GM23338 (cell line): ENCODE results near the gene C4BPB. TPM values are rescaled to one million over a fixed set of nuclear protein-coding genes. Genes with fewer than 3 reads are reported as not detected.

Experiments
- ATAC-seq: fragments of 200-7000 bp; cut with Tn5 transposase; 3 replicates; pipeline ENCODE4 v1.9.1; 2020
- DNase-seq: peaks from one replicate; pipeline ENCODE4 v3.0.0-alpha.2; 2015; ENCODE audit warnings: low spot score
- H2AFZ ChIP-seq: fragments of 200-600 bp; sonication (generic); 2 replicates; pipeline ENCODE4 v1.8.0; 2016; ENCODE audit warnings: antibody characterized with exemption, mild to moderate bottlenecking, moderate library complexity
- H3F3A ChIP-seq: fragments of 200-600 bp; sonication (generic); replicated peaks from 2 replicates; pipeline ENCODE4 v1.8.0; 2017; ENCODE audit warnings: antibody characterized with exemption, mixed run types, low read depth
- H3K27ac ChIP-seq: fragments of 200-600 bp; sonication (generic); 2 replicates; pipeline ENCODE4 v1.6.1; 2016; ENCODE audit warnings: low read depth
- H3K27me3 ChIP-seq: fragments of 200-600 bp; sonication (generic); 2 replicates; pipeline ENCODE4 v1.8.0; 2016; ENCODE audit warnings: mild to moderate bottlenecking, mixed run types, moderate library complexity; ENCODE audit not compliant: insufficient read depth
- H3K36me3 ChIP-seq: fragments of 200-600 bp; sonication (generic); 2 replicates; pipeline ENCODE4 v1.8.0; 2016; ENCODE audit warnings: mild to moderate bottlenecking; ENCODE audit not compliant: insufficient read depth
- H3K4me1 ChIP-seq: fragments of 200-600 bp; sonication (generic); 2 replicates; pipeline ENCODE4 v1.8.0; 2016; ENCODE audit warnings: mild to moderate bottlenecking, moderate library complexity; ENCODE audit not compliant: insufficient read depth
- H3K4me2 ChIP-seq: fragments of 200-600 bp; sonication (generic); 2 replicates; pipeline ENCODE4 v1.7.1; 2017; ENCODE audit warnings: mixed run types
- H3K4me3 ChIP-seq: fragments of 200-600 bp; sonication (generic); 2 replicates; pipeline ENCODE4 v1.6.1; 2016; ENCODE audit warnings: mixed run types
- H3K79me2 ChIP-seq: fragments of 200-600 bp; sonication (generic); replicated peaks from 2 replicates; pipeline ENCODE4 v1.8.0; 2017; ENCODE audit warnings: mild to moderate bottlenecking; ENCODE audit not compliant: insufficient read depth
- H3K9me2 ChIP-seq: fragments of 200-600 bp; sonication (generic); 2 replicates; pipeline ENCODE4 v1.8.0; 2017; ENCODE audit not compliant: insufficient read depth
- H4K20me1 ChIP-seq: fragments of 200-600 bp; sonication (generic); replicated peaks from 2 replicates; pipeline ENCODE4 v1.8.0; 2017; ENCODE audit warnings: mild to moderate bottlenecking; ENCODE audit not compliant: insufficient read depth
- H3K27ac Mint-ChIP-seq: 2 replicates; pipeline ENCODE4 v1.8.0; 2020; ENCODE audit warnings: inconsistent platforms, mild to moderate bottlenecking, moderate library complexity, mixed read lengths
- H3K27me3 Mint-ChIP-seq: 3 replicates; pipeline ENCODE4 v1.8.0; 2022; ENCODE audit warnings: low read depth, mild to moderate bottlenecking, moderate library complexity, mixed read lengths, inconsistent platforms; ENCODE audit not compliant: insufficient read depth, poor library complexity
- H3K36me3 Mint-ChIP-seq: 3 replicates; pipeline ENCODE4 v1.8.0; 2021; ENCODE audit warnings: low read depth, mild to moderate bottlenecking, inconsistent platforms, moderate library complexity, mixed read lengths
- H3K4me1 Mint-ChIP-seq: 3 replicates; pipeline ENCODE4 v1.8.0; 2020; ENCODE audit warnings: mild to moderate bottlenecking, inconsistent platforms, mixed read lengths
- H3K4me3 Mint-ChIP-seq: 3 replicates; pipeline ENCODE4 v1.8.0; 2021; ENCODE audit warnings: moderate library complexity, mild to moderate bottlenecking, inconsistent platforms, mixed read lengths
- H3K9me3 Mint-ChIP-seq: 3 replicates; pipeline ENCODE4 v1.8.0; 2020; ENCODE audit warnings: moderate library complexity, mild to moderate bottlenecking, inconsistent platforms, mixed read lengths
- CTCF ChIP-seq, 2 experiments: fragments of 200-600 bp in 1 of 2; sonication (generic) in 1 of 2; conservative IDR thresholded peaks; 2 replicates each; pipeline versions ENCODE4 v1.5.1 to v1.6.1; 2016 to 2017; ENCODE audit warnings: antibody characterized with exemption in 2 of 2, low read depth in 2 of 2, mild to moderate bottlenecking in 2 of 2, moderate library complexity in 1 of 2
- ETS1 ChIP-seq: IDR thresholded peaks from 2 replicates; pipeline ENCODE4 v1.6.1; 2016; ENCODE audit warnings: antibody characterized with exemption
- EZH2 ChIP-seq: fragments of 200-600 bp; sonication (generic); IDR thresholded peaks from one replicate; pipeline ENCODE4 v1.8.0; 2017; ENCODE audit warnings: antibody characterized with exemption, mild to moderate bottlenecking, low read depth; ENCODE audit not compliant: unreplicated experiment
- EZH2phosphoT487 ChIP-seq: fragments of 200-600 bp; sonication (generic); IDR thresholded peaks from one replicate; pipeline ENCODE4 v1.8.1; 2018; ENCODE audit warnings: antibody characterized with exemption; ENCODE audit not compliant: unreplicated experiment
- POLR2AphosphoS5 ChIP-seq: IDR thresholded peaks from 2 replicates; pipeline ENCODE4 v1.6.1; 2016; ENCODE audit warnings: antibody characterized with exemption, low read depth
- ZNF114 ChIP-seq: fragments of 250-450 bp; sonication (Bioruptor Pico); IDR thresholded peaks from 2 replicates; pipeline ENCODE4 v1.5.0; 2020; ENCODE audit warnings: mild to moderate bottlenecking, moderate library complexity
- ZNF331 ChIP-seq: fragments of 250-450 bp; sonication (Bioruptor Pico); IDR thresholded peaks from 2 replicates; pipeline ENCODE4 v1.5.0; 2020; ENCODE audit warnings: low read depth, mild to moderate bottlenecking, moderate library complexity
- polyA plus RNA-seq: library from polyadenylated mRNA; unstranded; fragments of >200 nt; fragmentation: Nextera tagmentation; extraction: Ambion mirVana; gene quantifications from 2 replicates; pipeline ENCODE4 v1.2.1, GENCODE V29; 2016
- total RNA-seq: library from RNA; depleted of rRNA; stranded (reverse); fragments of >200 nt; shearing (Covaris generic); gene quantifications from 2 replicates; pipeline ENCODE4 v1.2.3, GENCODE V29; 2014
- TF ChIP-seq, protein P1 (sequence below): IDR thresholded peaks from one replicate; pipeline ENCODE4 v1.6.1; 2018; ENCODE audit warnings: antibody characterized with exemption; ENCODE audit not compliant: unreplicated experiment

C4BPB gene
- total and polyA plus RNA-seq, 2 experiments from 2014 or later, result not detected

DNA sequence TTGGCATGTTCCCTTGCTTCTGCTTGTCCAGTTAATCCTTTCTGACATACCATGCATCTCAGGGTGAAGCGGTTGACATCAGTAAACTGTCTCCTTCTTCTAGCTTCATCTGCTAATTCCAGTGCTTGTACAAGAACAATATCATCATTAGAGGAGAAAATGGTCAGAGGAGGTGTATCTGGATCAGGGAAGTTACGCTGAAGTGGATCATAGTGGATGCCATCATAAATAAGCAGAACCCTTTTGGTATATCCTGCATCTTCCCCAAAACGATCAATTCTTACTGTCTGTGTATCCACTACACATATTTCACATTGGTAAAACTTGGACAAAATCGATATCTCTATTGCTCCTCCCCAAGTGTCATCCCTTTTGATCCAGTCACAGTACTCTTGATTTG is 39.6 kb upstream of the C4BPB start:
- no peaks in the 10 kb centered on the region for H3F3A ChIP-seq
- no peaks in the 10 kb centered on the region for H3K9me2 ChIP-seq
- H3K36me3 ChIP-seq, result peaks cover 9% of the 10 kb centered on the region; the same call in 1 of the 2 replicates
- H3K36me3 Mint-ChIP-seq, result peaks cover 28% of the 10 kb centered on the region
- H3K4me2 ChIP-seq, result no peak overlapping the region
- ATAC-seq (no peak), DNase-seq (no peak)
- peaks cover 15% of the 10 kb centered on the region; the same call in 1 of the 2 replicates for H4K20me1 ChIP-seq
- H2AFZ ChIP-seq, result no peak overlapping the region
- H3K27me3 ChIP-seq, result no peaks in the 10 kb centered on the region
- TF ChIP-seq POLR2AphosphoS5, result no peak
- H3K4me1 ChIP-seq, result peaks cover 19% of the 10 kb centered on the region; the same call in 1 of the 2 replicates
- peak overlapping the region; percentile 99; the same call in 2 of the 3 replicates for H3K4me3 Mint-ChIP-seq
- H3K27me3 Mint-ChIP-seq, result peaks cover 5% of the 10 kb centered on the region
- H3K27ac Mint-ChIP-seq, result no peak overlapping the region
- H3K27ac ChIP-seq, result no peak overlapping the region
- no peaks in the 10 kb centered on the region; the same call in 2 of the 3 replicates for H3K9me3 Mint-ChIP-seq
- peaks cover 61% of the 10 kb centered on the region for H3K79me2 ChIP-seq
- H3K4me1 Mint-ChIP-seq, result peaks cover 42% of the 10 kb centered on the region
- peak overlapping the region; percentile 72 for H3K4me3 ChIP-seq

DNA sequence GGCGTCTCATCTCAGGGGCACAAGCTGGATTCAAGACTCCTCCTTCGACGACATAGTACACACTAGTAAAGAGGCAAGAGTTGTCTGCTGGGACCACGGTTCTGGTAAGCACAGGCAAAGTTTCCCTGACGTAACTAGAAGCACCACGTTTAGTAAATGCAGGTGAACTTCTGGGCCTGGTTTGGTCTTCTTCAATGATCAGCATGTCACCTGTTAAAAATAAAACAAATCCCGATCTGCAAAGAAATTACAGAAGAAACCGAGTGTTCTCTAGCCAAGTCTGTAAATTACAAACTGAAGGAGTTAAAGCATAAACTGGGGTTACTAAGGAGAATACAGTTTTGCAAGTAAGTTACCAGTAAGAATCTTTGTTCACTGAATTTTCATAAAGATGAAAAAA is 39.1 kb upstream of the C4BPB start:
- Histone ChIP-seq H3K27ac (no peak overlapping the region), H3K36me3 (peaks cover 9% of the 10 kb centered on the region; the same call in 1 of the 2 replicates), H4K20me1 (peaks cover 15% of the 10 kb centered on the region; the same call in 1 of the 2 replicates), H3K79me2 (peaks cover 57% of the 10 kb centered on the region), H3K4me3 (peak overlapping the region; percentile 72), H3K27me3 (no peaks in the 10 kb centered on the region), H3K9me2 (no peaks in the 10 kb centered on the region), H2AFZ (no peak overlapping the region), H3K4me2 (peak overlapping the region; percentile 80), H3F3A (no peaks in the 10 kb centered on the region), H3K4me1 (peaks cover 19% of the 10 kb centered on the region; the same call in 1 of the 2 replicates)
- Mint-ChIP-seq H3K9me3 (no peaks in the 10 kb centered on the region; the same call in 2 of the 3 replicates), H3K27ac (no peak overlapping the region), H3K4me1 (peaks cover 45% of the 10 kb centered on the region), H3K36me3 (peaks cover 28% of the 10 kb centered on the region), H3K27me3 (peaks cover 5% of the 10 kb centered on the region), H3K4me3 (peak overlapping the region; percentile 99)
- ATAC-seq (no peak), DNase-seq (no peak)
- TF ChIP-seq ZNF331 (CRISPR knock-in tag) (no peak), EZH2phosphoT487 (no peak), EZH2 (no peak), ZNF114 (CRISPR knock-in tag) (no peak)
- TF ChIP-seq, protein P1, sequence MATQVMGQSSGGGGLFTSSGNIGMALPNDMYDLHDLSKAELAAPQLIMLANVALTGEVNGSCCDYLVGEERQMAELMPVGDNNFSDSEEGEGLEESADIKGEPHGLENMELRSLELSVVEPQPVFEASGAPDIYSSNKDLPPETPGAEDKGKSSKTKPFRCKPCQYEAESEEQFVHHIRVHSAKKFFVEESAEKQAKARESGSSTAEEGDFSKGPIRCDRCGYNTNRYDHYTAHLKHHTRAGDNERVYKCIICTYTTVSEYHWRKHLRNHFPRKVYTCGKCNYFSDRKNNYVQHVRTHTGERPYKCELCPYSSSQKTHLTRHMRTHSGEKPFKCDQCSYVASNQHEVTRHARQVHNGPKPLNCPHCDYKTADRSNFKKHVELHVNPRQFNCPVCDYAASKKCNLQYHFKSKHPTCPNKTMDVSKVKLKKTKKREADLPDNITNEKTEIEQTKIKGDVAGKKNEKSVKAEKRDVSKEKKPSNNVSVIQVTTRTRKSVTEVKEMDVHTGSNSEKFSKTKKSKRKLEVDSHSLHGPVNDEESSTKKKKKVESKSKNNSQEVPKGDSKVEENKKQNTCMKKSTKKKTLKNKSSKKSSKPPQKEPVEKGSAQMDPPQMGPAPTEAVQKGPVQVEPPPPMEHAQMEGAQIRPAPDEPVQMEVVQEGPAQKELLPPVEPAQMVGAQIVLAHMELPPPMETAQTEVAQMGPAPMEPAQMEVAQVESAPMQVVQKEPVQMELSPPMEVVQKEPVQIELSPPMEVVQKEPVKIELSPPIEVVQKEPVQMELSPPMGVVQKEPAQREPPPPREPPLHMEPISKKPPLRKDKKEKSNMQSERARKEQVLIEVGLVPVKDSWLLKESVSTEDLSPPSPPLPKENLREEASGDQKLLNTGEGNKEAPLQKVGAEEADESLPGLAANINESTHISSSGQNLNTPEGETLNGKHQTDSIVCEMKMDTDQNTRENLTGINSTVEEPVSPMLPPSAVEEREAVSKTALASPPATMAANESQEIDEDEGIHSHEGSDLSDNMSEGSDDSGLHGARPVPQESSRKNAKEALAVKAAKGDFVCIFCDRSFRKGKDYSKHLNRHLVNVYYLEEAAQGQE, result no peak

GRCh38 chr1:207049974-207050391 is 38.7 kb upstream of the C4BPB start:
- Histone ChIP-seq H3K9me2 (no peaks in the 10 kb centered on the region), H3K4me1 (peaks cover 19% of the 10 kb centered on the region; the same call in 1 of the 2 replicates), H2AFZ (no peak overlapping the region), H3K4me3 (peak overlapping the region; percentile 72), H3K36me3 (peaks cover 9% of the 10 kb centered on the region; the same call in 1 of the 2 replicates), H3F3A (no peaks in the 10 kb centered on the region), H3K27me3 (no peaks in the 10 kb centered on the region), H3K27ac (peak overlapping the region; percentile 95), H4K20me1 (peaks cover 13% of the 10 kb centered on the region; the same call in 1 of the 2 replicates), H3K79me2 (peaks cover 56% of the 10 kb centered on the region), H3K4me2 (peak overlapping the region; percentile 80)
- Mint-ChIP-seq H3K27me3 (peaks cover 5% of the 10 kb centered on the region), H3K9me3 (no peaks in the 10 kb centered on the region; the same call in 2 of the 3 replicates), H3K4me3 (peak overlapping the region; percentile 99), H3K27ac (peak overlapping the region; percentile 98), H3K4me1 (peaks cover 44% of the 10 kb centered on the region), H3K36me3 (peaks cover 28% of the 10 kb centered on the region)
- peak; percentile 8 for ATAC-seq
- TF ChIP-seq CTCF (conservative IDR thresholded peaks at IDR 0.05; ENCODE audit: low read depth in 2 of 2), result peak; percentile 56 to 93
- no peak for TF ChIP-seq ETS1
- DNase-seq, result peak; percentile 70
